HFF-Myc (cell line): ENCODE results near the gene ZC3H6.

Experiments
- DNase-seq: peaks from one replicate; pipeline ENCODE4 v3.0.0-alpha.2; 2011; ENCODE audit warnings: low read depth; ENCODE audit errors: extremely low read depth
- H3K4me3 ChIP-seq: replicated peaks from 2 replicates; pipeline ENCODE4 v1.5.1; 2011; ENCODE audit warnings: low read depth, mild to moderate bottlenecking, control low read depth, low read length
- TF ChIP-seq, protein P1 (sequence below): IDR thresholded peaks from 2 replicates; pipeline ENCODE4 v1.5.1; 2012; ENCODE audit warnings: mild to moderate bottlenecking, low read depth, low read length, control low read depth; ENCODE audit errors: missing control alignments

ZC3H6 gene

DNA sequence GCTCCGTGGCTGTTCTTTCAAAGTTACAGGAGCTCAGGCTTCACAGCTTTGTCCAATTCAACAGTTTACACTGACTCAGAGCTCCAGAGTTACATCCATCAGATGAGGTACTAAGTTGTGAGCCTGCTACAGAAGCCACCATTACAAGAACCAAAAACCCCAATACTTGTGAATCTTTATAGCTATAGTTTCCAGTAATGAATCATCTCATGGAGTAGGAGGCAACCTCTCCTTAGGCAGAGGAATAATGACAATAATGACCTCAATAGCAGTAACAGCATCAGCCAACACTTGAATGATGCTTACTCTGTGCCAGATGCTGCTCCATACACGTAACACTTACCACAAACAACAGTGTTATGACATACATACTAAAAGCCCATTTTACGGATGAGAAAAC is 24.1 kb upstream of the ZC3H6 start:
- no peak overlapping the region for H3K4me3 ChIP-seq
- TF ChIP-seq, protein P1, sequence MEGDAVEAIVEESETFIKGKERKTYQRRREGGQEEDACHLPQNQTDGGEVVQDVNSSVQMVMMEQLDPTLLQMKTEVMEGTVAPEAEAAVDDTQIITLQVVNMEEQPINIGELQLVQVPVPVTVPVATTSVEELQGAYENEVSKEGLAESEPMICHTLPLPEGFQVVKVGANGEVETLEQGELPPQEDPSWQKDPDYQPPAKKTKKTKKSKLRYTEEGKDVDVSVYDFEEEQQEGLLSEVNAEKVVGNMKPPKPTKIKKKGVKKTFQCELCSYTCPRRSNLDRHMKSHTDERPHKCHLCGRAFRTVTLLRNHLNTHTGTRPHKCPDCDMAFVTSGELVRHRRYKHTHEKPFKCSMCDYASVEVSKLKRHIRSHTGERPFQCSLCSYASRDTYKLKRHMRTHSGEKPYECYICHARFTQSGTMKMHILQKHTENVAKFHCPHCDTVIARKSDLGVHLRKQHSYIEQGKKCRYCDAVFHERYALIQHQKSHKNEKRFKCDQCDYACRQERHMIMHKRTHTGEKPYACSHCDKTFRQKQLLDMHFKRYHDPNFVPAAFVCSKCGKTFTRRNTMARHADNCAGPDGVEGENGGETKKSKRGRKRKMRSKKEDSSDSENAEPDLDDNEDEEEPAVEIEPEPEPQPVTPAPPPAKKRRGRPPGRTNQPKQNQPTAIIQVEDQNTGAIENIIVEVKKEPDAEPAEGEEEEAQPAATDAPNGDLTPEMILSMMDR = no peak
- DNase-seq = no peak

DNA sequence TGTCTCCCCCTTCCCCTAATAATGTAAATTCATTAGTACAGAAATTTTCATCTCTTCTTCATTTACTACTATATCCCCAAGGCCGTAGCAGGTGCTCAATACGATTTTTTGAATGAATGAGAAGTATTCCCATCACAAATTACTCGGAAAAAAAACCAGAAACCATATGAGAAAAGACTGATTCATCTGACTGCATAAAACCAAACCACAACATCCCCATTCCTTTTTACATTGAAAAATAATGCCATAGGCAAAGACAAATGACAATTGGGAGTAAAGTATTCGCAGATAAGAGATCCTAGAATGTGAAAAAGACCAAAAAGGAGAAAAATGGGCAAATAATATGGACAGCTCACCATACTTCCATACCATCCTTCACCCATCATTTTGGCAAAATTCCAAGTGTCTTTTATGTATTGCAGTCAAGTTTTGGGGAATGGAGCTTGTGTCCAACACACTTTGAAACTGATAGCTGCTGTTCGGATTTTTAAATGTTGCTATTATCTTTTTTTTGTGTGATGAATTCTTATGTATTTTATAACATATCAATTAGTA is 22.1 kb upstream of the ZC3H6 start:
- DNase-seq = no peak
- H3K4me3 ChIP-seq = peak overlapping the region; percentile 69
- TF ChIP-seq, protein P1 = no peak

DNA sequence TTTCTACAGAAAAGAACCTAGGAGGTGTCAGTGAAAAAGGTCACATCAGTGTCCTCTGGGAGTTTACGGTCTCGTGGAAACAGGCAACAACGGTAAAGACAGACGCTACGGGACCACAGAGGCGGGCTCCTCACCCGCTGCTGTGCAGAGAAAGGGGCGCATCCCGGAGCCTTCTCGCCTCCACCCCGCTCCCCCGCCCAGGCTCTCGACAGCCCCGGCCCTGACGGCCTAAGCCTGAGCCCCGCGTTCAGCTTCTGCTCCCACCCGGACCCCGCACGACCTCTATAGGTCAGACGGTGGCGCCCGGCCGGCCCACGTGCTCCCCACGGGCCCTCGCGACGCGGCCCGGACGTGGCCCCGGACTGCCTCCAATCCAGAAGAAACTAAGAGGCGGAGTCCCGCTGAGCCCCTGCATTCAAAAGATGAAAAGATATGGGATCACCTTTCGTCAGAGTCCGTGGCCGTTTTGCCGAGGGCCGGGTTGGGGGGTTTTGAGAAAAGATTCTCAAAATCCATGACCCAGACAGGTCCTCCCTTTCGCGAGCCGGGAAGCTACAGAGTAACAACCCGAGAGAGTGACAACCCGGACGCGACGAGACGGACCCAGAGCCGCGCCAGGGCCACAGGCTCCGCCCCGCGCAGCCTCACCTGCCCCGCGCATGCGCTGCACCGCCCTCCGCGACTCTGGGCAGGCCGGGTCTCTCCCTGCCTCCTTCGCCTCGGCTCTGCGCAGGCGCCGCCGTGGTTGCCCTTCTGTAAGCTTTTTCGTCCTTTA is 20.7 kb upstream of the ZC3H6 start, which contains the start of gene ZC3H8:
Gene ZC3H8 (minus strand): TSS at position 577 of the 775 bp plus-strand sequence. CDS start 61 bp downstream, at position 516.
- peak within 1 kb of the TSS; percentile 69 for H3K4me3 ChIP-seq
- DNase-seq = peak; percentile 69
- TF ChIP-seq, protein P1 = no peak

DNA sequence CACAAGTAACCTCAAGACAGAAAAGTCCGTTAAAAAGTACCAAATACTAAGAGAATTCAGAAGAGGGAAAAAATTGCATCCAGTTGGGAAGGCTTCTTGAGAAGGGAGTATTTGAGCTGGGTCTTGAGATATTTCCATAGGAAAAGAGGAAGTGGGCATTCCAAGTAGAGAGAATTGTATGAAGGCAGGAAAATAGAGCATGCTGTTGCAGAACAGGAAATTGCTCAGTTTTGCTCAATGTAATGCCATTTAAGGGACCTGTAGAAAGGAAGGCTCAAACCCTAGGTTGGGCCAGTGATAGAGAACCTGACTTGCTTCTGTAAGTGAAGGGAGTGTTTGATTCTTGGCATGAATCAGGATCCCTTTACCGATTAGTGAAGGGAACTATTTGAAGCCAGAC is 19.5 kb upstream of the ZC3H6 start:
- H3K4me3 ChIP-seq = no peak overlapping the region
- DNase-seq = no peak
- TF ChIP-seq, protein P1 = no peak

DNA sequence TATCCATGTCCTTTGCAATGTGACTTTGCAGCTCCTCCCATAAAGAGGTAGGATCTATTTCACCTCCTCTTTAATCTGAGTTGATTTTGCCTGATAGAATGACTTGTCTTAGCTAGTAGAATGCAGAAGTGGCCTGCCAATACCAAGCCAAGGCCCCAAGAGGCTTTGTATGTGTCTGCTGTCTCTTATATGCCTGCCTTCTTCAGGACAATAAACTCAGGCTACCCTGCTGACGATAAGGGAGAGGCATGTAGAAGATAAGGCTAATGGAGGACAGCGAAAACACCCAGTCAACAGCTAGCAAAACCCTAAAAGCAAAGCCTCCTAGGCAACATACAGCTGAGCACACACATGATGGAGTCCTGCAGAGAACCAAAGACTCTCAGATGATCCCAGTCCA is 18.7 kb upstream of the ZC3H6 start:
- no peak overlapping the region for H3K4me3 ChIP-seq
- no peak for DNase-seq
- TF ChIP-seq, protein P1 = no peak

DNA sequence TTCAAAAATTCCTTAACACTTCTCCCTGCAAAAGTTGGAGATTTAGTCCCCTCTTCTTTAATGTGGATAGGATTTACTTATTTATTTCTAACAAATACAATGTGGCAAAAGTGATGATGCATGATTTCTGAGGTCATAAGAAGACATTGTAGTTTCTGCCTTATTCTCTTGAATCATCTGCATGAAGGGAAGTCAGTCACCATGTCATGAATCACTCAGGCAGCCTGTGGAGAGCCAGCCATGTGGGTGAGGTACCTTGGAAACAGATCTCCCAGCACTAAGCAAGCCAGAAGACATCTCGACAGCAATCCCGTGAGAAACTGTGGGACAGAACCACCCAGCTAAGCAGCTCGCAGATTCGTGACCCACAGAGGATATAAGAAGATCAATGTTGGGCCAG is 17.8 kb upstream of the ZC3H6 start:
- no peak for DNase-seq
- no peak overlapping the region for H3K4me3 ChIP-seq

More for the DNA sequence above, 17.8 kb upstream of the ZC3H6 start:
- TF ChIP-seq, protein P1 = no peak
